ENCODE measurements around the gene AGAP3.

DNA sequence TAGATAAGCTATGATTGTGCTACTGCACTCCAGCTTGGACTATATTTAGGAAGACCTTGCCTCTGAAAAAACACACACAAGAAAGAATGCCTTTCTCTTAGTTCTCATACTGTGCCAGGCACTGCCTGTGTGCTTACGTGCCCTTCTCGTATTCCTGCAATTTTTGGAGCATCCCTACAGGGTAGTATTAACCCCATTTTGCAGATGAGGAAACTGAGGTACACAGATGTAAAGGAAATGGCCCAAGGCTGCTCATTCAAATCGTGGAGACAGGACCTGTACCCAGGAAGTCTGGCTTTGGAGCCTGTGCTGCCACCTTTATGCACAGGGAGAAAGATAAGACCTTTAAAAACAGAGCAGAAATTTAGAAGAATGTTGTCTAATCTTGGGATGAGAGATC, 16.7 kb downstream of the AGAP3 start:
- TF ChIP-seq, protein P1, sequence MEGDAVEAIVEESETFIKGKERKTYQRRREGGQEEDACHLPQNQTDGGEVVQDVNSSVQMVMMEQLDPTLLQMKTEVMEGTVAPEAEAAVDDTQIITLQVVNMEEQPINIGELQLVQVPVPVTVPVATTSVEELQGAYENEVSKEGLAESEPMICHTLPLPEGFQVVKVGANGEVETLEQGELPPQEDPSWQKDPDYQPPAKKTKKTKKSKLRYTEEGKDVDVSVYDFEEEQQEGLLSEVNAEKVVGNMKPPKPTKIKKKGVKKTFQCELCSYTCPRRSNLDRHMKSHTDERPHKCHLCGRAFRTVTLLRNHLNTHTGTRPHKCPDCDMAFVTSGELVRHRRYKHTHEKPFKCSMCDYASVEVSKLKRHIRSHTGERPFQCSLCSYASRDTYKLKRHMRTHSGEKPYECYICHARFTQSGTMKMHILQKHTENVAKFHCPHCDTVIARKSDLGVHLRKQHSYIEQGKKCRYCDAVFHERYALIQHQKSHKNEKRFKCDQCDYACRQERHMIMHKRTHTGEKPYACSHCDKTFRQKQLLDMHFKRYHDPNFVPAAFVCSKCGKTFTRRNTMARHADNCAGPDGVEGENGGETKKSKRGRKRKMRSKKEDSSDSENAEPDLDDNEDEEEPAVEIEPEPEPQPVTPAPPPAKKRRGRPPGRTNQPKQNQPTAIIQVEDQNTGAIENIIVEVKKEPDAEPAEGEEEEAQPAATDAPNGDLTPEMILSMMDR (IDR thresholded peaks at IDR 0.05): no peak
- TF ChIP-seq EP300 (IDR thresholded peaks at IDR 0.05; ENCODE audit: borderline replicate concordance in 1 of 2, low read depth in 1 of 2, low read length in 1 of 2) (no peak), POLR2AphosphoS5 (IDR thresholded peaks at IDR 0.05; ENCODE audit: low read depth, low read length) (no peak), SMC3 (IDR thresholded peaks at IDR 0.05; ENCODE audit: low read depth, low read length) (no peak), TAF1 (IDR thresholded peaks at IDR 0.05; ENCODE audit: borderline replicate concordance, low read depth, low read length) (no peak), FOXM1 (IDR thresholded peaks at IDR 0.05; ENCODE audit: low read depth) (no peak), YY1 (IDR thresholded peaks at IDR 0.05; ENCODE audit: low read depth) (no peak), RFX5 (IDR thresholded peaks at IDR 0.05; ENCODE audit: low read length) (no peak)
- TF ChIP-seq, protein P2, sequence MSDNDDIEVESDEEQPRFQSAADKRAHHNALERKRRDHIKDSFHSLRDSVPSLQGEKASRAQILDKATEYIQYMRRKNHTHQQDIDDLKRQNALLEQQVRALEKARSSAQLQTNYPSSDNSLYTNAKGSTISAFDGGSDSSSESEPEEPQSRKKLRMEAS (IDR thresholded peaks at IDR 0.05; ENCODE audit: low read depth): no peak

All from SK-N-SH (cell line).